GM12878 (cell line): Measurements from ENCODE around the gene KIF22. TPM values are rescaled to one million over a fixed set of nuclear protein-coding genes. Genes with fewer than 3 reads are reported as not detected.
A peak's percentile ranks its signal among the peaks of the same experiment; 100 is the strongest.

ENCODE experiments used
- CBX5 ChIP-seq: sonication (generic); IDR thresholded peaks from 2 replicates; pipeline ENCODE4 v1.6.1; 2016; ENCODE audit warnings: low read depth, moderate library complexity, mild to moderate bottlenecking, inconsistent platforms
- RAD51 ChIP-seq: fragments of 450-650 bp; IDR thresholded peaks from 2 replicates; pipeline ENCODE4 v1.6.1; 2016; ENCODE audit warnings: moderate library complexity, mild to moderate bottlenecking, inconsistent platforms
- RFX5 ChIP-seq: IDR thresholded peaks from 2 replicates; pipeline ENCODE4 v1.6.1; 2011; ENCODE audit warnings: low read depth, low read length, improper control_type of control experiment
- SREBF1 ChIP-seq: IDR thresholded peaks from 2 replicates; pipeline ENCODE4 v1.6.1; 2012; ENCODE audit warnings: mild to moderate bottlenecking, low read length
- TAF1 ChIP-seq: IDR thresholded peaks from 2 replicates; pipeline ENCODE4 v1.6.1; 2011; ENCODE audit warnings: mild to moderate bottlenecking, low read depth, low read length, borderline replicate concordance
- YY1 ChIP-seq: IDR thresholded peaks from 2 replicates; pipeline ENCODE4 v1.6.1; 2011; ENCODE audit warnings: low read depth, mild to moderate bottlenecking, low read length
- ZBTB4 ChIP-seq: fragments of 450-650 bp; formaldehyde crosslinking; IDR thresholded peaks from 2 replicates; pipeline ENCODE4 v1.4.0; 2022; ENCODE audit warnings: mild to moderate bottlenecking, moderate library complexity
- ZNF687 ChIP-seq: fragments of 450-650 bp; IDR thresholded peaks from 2 replicates; pipeline ENCODE4 v1.6.1; 2017; ENCODE audit warnings: mild to moderate bottlenecking, moderate library complexity
- polyA plus RNA-seq, 11 experiments: library from polyadenylated mRNA; depleted of rRNA in 4 of 11; unstranded in 6 of 11; stranded (reverse) in 5 of 11; fragments of >200 nt; fragmentation: Nextera tagmentation in 4 of 11; fragmentation: Illumina TruSeq in 1 of 11; extraction: Ambion mirVana in 4 of 11; extraction: Trizol in 1 of 11; gene quantifications; 1 replicate in 1 of 11; 2 replicates in 10 of 11; pipeline versions ENCODE4 v1.2.1 to v1.2.3, GENCODE V29; 2011 to 2016; ENCODE audit warnings: inconsistent platforms in 2 of 11, missing spikeins in 2 of 11, low read depth in 1 of 11
- total RNA-seq, 4 experiments: library from RNA; depleted of rRNA in 3 of 4; stranded (reverse); fragments of >200 nt in 3 of 4; fragmentation: Illumina TruSeq in 1 of 4; extraction: Trizol in 1 of 4; gene quantifications; 2 replicates each; pipeline versions ENCODE4 v1.2.1 to v1.2.3, GENCODE V29; 2013 to 2021

The KIF22 gene
- total and polyA plus RNA-seq, 10 of the 15 experiments (the other 5 are each of a cell fraction or from before 2014, with no cell fraction given), result 7.6 to 158 (median 132) TPM

- TF ChIP-seq ZNF687, result peak; percentile 70
- TF ChIP-seq TAF1, result peak; percentile 92; the same call in 1 of the 2 replicates
- no peak for TF ChIP-seq RFX5
- TF ChIP-seq SREBF1, result no peak; the same call in 1 of the 2 replicates
- no peak for TF ChIP-seq RAD51
- no peak for TF ChIP-seq CBX5
- peak; percentile 98 for TF ChIP-seq YY1
- TF ChIP-seq ZBTB4 (CRISPR knock-in tag), result no peak
- TF ChIP-seq, all 136 proteins: peak for 61
These were observed 14.9 kb downstream of the KIF22 start (continued) for GRCh38 chr16:29805232-29806098.
